GM21526 (cell line): Measurements from ENCODE around the gene TTN.
"Not testable (repeated sequence)": the region's sequence is repeated elsewhere in the genome, so short reads cannot be mapped to it uniquely, and the experiment has no call there.

Experiments used
- ATAC-seq: cut with Tn5 transposase; IDR thresholded peaks from one replicate; pipeline ENCODE4 v1.9.1; 2021; ENCODE audit warnings: moderate library complexity; ENCODE audit not compliant: unreplicated experiment, low FRiP score

The TTN gene

DNA sequence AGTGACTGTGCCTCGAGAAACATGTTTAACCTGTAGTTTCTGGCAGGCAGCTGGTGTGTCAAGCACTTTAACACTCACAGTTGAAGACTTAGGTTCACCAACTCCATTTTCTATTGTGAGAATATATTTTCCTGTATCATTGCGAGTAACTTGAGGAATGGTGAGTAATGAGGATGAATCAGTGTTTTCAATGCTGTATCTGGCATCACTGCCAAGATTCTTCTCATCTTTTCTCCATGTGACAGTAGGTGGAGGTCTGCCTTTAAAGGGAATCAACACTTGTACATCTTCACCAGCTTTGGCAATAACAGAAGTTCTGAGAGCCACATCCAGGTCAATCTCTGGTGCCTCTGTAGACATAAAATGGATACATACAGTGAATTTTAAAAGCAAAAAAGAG is 254.2 kb downstream of the TTN start:
- ATAC-seq, result no peak

DNA sequence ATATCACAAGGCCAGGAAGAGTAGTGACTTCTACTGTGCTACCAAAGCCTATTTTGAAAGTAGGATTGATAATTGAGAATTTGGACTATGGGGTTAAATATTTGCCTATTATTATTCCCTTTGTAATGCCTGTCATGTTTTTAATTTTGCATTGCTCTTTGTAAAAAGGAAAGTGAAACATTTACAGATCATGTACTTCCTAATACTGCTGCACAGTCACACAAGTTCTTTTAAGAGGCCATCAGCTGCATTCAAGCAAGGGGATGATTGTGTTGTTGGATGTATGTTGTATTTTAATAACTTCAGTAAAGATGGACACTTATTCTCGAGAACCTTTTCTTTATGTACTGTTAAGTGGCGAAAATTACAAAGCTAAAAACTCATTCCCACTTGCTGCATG is 256.9 kb downstream of the TTN start:
- ATAC-seq, result no peak

DNA sequence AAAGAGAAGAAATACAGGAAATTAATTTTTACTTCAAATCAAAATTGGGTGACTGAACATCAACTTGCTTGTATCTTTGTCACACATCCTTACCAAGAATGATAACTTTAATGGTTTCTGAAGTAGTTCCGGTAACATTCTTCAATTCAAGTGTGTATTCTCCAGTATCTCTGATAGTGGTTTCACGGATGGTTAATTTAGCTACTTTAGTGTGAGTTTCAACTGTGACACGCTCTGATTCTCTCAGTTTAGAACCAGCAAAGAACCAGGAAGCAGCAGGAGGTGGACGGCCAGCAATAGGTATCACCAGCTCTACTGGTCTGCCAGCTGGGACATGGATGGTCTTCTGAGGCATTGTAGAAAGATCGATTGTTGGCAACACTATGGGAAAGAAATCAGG is 264.7 kb downstream of the TTN start:
- no peak for ATAC-seq

DNA sequence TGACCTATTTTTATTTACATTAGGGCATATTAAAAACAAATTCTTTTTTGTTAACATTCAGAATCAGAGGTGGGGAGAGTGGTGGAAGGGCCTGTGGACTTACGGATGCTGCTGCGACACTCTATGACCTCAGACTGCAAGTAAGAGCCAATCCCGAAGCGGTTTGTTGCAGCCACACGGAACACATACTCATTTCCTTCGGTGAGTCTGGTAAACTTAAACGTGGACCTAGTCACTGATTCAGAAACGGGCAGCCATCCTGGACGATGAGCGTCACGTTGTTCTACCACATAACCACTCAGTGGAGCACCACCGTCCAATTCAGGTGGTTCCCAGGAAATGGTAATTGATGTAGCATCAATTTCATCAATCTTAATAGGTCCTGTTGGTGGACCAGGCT is 265.1 kb downstream of the TTN start:
- ATAC-seq, result no peak

DNA sequence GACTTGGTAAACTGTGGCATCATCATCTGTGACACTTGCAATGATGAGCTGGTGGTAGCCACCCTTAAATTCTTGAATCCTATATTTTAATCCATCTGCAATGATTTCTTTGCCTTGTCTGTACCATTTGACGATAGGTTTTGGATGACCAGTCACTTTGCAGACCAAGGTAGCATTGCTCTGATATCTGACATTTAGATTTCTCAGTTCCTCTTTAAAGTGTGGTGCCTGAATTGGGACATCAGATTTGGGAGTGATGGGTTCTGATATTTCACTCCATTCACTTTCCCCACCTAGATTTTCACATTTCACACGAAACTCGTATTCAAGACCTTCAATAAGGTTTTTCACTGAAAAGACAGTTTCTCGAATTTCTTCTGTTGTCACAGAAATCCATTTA is 271.2 kb downstream of the TTN start:
- ATAC-seq, result no peak

DNA sequence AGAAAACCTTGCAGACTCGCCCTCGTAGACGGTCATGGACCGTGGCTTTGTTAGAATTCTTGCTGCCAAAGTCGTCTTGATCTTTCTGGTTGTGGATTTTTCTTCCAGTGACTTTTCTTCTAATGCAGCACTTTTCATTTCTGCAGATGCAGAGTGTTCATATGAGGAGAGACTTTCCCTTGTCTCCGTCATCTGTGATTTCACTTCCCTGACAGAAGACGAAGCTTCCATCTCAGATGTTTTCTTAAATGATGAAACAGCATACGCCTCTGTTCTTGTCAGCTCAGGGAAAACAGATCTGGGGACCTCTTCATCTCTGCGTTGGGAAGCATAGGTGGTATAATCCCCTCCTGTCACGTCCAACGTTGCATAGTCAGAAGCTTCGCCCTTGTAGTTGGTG is 276.1 kb downstream of the TTN start:
- ATAC-seq, result peak; percentile 3

DNA sequence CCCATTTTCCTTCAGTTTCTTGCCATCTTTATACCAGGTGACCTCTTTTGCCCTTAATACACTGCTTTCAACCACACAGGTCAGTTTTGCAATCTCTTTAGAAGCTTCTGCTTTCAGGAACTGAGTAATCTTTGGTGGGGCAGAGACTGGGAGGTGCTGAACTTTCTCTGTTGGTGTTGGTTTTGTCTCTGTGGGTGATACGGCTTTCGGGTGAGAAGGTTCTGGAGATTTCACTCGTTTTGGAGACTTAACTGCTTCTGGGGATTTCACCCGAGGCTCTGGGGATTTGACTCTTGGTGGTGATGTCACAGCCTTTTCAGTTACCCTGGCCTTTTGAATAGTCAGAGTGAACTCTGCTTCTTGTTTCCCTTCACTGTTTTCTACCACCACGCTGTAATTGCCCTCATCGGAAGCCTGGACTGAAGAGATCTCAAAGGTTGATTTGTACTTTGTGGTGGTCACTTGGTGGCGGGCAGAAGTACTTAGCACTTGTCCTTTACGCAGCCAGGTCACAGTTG is 276.5 kb downstream of the TTN start:
- peak; percentile 95 for ATAC-seq

DNA sequence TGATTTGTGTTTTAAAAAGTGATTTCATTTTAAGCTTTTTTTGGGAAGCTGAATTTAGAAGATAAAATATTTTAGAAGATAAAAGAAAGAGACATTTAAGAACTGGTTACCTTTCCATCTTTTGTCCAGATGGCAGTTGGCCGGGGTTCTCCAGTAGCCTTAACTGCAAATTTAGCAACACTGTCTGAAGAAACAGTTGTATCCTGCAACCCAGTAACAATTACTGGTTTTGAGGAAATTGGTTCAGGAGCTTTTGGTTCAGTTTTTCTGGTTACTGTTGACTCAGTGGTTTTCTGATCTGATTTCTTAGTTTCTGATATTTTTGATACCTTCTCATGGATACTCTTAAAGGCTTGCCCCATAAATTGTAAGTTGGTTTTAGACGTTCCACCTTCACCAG is 277.1 kb downstream of the TTN start:
- ATAC-seq, result peak; percentile 0

DNA sequence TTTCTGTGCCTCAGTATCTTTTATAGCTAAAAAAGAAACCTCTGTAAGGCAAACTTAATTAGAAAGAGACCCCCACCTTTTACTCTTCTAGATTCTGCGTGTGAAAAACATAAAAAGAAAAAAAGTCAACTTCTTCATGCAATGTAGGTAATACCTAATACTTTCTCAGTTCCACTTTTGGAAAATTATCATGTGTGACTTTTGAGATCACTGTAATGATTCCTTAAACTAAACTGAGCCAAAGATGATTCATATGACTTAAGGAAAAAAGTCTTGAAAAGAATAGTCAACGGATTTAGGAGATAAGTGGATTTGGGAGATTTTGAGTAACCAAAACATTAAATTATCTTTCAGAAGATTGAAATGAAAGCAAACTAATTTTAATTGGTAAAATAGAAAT is 278.0 kb downstream of the TTN start:
- ATAC-seq, result no peak

DNA sequence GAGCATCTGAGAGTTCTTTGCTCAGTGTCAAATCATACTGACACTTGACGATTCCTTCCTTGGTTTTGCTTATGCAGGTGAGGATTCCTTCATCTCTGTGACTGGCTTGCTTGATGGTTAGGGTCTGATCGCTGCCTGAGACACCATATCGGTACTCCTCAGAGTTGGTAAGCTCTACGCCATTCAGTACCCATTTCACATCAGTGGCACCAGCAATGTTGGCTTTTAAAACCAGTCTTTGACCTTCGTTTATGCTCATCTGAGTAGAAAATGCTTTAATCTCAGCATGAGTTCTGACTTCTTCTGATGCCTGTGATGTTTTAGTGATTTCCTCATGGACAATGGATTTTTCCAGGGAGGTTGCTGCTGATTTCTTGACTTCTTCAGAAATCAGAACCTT is 278.6 kb downstream of the TTN start:
- no peak for ATAC-seq

DNA sequence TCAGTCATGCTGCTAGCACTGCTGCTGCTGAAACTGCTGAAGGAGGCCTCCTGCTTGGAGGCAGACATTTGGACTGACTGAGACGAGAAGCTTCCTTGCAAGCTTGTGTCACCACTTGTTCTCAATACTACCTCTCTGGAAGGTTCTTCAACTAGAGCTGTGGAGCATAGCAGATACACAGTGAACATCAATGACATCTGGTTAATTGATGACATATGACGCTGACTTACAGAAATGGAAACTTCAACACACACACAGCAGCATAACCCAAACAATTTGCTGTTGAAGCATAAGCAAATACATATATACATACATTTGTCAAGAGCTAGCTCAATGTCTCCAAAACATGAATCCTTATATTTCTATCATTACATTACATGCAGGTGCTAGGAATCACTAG is 279.6 kb downstream of the TTN start:
- no peak for ATAC-seq

DNA sequence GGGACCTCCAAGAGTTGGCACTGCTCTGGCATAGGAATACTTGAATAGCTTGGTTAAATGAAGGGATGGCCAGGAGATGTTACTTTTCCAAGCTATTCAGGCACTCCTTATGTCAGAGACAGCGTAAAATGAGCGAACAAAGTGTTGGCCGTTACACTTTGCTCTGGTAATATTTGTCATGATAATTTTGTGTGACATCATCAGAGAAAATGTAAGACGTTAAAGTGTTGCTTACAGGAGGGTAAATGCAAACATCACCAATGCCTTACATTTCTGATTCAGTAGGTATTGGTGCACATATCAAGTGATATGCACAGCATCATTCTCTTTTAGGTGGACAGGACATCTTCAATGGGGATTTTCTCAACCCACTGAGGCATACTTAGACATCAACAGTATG is 281.0 kb downstream of the TTN start:
- no peak for ATAC-seq

DNA sequence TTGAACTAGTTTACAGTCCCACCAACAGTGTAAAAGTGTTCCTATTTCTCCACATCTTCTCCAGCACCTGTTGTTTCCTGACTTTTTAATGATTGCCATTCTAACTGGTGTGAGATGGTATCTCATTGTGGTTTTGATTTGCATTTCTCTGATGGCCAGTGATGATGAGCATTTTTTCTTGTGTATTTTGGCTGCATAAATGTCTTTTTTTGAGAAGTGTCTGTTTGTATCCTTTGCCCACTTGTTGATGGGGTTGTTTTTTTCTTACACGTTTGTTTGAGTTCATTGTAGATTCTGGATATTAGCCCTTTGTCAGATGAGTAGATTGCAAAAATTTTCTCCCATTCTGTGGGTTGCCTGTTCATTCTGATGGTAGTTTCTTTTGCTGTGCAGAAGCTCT is 281.8 kb downstream of the TTN start:
- not testable (repeated sequence) for ATAC-seq

DNA sequence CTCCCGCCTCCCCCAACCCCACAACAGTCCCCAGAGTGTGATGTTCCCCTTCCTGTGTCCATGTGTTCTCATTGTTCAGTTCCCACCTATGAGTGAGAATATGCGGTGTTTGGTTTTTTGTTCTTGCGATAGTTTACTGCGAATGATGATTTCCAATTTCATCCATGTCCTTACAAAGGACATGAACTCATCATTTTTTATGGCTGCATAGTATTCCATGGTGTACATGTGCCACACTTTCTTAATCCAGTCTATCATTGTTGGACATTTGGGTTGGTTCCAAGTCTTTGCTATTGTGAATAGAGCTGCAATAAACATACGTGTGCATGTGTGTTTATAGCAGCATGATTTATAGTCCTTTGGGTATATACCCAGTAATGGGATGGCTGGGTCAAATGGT is 282.2 kb downstream of the TTN start:
- not testable (repeated sequence) for ATAC-seq

DNA sequence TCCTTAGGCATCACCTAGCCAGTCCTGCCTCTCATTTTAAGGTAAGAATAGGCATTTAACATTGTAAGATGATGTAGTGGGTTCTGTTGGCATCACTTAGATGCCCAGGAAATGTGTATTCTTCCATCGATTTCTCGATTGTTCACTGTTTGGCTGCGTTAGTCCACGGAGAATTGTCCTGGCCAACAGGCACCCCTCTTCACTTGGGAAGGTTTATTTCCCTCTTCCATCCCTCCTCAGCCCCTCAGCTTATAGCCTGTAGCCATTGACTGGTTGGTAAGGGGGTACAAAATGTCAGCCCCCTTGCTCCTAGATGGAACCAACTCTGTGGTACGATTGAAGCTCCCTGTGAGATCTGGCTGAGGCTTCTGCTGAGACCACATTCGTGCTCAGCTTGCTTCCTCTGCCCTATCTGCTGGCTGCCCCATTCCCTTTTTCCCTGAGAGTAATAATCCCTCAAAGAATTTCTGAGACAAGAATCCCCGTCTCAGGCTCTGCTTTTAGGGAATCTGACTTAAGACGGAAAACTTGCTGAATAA is 283.6 kb downstream of the TTN start:
- no peak for ATAC-seq

DNA sequence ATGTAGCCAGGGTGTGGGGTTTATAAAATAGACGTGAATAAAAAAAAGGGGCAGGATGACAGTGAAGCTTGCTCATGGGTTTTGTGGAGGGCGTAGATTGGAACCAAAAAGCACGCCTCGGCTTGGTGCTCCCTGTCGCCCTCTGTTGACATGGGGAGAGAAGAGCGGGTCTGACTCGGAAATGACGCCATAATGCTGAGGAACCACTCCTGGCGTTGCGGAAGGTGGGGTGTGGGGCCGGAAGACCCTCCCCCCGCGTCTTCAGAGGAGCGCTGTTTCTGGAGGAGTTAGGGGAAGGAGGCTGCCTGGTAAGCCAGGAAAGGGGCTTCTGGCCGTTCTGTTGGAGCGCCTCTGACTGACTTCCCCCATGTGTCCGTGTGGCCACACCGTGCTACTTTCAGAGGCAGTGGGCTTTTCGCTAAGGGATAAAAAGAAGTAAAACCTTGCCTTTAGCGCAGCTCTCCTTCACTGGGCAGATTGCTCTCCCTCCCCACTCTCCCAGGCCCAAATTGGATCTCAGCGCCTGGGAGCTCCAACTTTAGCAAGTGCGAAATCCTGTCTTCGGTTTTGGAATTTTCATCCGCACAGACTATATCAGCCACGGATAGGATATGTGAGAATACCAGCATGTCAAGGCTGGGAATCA is 284.1 kb downstream of the TTN start:
- peak; percentile 92 for ATAC-seq

DNA sequence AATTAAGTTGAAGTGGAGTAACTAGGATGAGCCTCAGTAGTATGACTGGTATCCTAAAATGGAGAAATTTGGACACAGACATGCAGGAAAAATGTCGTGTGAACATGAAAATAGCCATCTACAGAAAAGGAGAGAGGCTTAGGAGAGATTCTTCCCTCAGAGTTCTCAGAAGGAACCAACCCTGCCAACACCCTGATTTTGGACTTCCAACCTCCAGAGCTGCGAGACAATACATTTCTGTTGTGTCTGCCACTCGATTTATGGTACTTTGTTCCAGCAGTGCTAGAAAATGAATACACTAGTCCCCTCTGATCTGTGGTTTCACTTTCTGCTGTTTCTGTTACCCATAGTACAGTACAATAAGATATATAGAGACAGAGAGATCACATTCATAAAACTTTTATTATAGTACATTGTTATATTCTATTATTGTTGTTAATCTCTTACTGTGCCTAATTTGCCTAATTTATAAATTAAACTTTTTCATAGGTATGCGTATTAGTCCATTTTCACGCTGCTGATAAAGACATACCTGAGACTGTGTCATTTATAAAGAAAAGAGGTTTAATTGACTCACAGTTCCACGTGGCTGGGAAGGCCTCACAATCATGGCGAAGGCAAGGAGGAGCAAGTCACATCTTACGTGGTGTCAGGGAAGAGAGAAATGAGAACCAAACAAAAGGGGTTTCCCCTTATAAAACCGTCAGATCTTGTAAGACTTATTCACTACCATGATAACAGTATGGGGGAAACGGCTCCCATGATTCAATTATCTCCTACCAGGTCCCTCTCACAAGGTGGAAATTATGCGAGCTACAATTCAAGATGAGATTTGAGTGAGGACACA is 285.7 kb downstream of the TTN start:
- no peak for ATAC-seq

DNA sequence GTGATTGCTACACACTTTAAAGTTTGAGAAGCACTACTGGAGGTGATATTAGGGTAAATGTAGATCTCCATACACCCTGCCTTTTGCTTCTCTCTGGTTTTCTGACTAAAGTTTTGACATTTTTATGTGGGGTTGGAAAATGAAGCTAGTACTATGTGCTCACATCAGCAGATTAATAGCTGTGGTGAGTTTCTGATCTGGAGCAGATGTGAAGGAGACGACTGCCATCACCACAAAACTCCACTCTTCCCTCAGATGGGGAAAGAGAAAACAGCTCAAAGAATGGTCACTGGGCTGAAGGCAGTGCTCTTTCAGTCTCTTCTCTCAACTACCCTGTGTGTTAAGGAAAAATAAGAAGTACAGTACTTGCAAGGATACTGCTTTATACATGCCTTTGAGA is 289.7 kb downstream of the TTN start:
- no peak for ATAC-seq

DNA sequence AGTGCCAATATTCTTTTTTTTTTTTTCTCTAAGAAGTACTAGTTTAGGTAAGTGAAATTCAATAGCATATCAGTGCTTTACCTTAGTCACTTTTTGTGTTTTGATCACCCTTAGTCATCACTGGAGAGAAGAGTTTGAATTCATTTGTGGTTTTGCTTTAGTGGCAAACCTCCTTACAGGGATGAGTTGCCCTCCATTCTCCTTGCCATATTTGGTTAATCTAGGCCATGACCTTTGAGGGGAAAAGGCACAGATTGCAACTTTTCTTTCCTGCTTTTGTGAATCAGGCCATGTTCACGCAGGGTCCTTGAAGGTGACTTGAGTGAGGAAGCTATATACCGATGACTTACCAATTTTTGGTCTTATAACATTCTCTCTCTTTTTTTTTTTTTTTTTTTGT is 292.6 kb downstream of the TTN start:
- ATAC-seq, result no peak

DNA sequence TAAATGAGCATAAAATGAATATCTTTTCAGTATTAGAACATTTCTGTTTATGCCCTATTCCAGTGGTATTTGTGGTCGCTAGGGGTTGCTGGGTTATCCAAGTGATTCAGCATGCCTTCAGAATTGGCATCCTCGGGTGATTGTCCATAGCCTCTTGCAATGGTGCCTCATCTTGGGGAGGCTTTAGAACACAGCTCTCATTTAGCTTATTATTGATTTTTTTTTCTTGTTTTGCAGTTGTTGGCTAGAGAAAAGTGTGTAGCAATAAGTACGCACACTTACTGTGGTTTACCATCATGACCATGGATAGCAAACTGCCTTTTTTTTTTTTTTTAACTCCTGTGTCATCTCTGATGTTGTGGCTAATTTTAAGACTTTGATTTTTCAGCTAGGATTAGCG is 293.3 kb downstream of the TTN start:
- ATAC-seq, result no peak

DNA sequence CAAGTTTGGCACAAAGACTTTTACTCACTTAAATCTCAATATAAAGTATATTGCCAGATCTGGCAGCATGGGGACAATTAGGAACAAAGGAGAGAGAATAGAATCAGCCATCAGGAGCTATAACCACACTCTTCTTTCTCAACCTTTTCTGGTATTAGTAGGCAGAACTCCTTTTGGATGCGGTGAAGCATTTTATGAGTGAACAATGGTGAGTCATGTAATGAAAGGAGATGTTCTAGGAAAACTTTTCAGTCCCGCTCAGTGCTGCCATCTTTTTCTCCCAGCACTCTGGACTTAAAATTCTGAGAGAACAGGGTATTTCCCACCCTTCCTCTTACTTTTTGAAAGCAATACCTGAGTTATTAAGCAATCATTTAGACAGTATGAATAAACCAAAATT is 294.7 kb downstream of the TTN start:
- no peak for ATAC-seq

DNA sequence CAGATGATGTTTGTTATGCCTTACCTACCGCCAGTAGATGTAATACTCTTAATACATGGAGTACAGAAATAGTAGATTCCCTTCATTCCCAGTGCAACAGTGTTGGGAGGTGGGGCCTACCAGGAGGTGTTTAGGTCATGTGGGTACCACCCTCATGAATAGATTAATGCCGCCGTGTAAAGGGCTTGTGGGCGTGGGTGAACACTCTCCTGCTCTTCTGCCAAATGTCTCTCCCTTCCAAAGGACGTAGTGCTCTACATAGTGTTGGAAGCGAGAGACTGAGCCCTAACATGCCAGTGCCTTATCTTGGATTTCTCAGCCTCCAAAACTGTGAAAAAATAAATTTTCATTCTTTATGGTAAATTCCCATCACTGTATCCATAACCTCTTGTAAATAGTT is 296.8 kb downstream of the TTN start:
- no peak for ATAC-seq
